ENCODE data around the gene SLC22A3. TPM values are rescaled to one million over a fixed set of nuclear protein-coding genes. Genes with fewer than 3 reads are reported as not detected.
A peak's percentile ranks its signal among the peaks of the same experiment; 100 is the strongest.

The SLC22A3 gene
- total and polyA plus RNA-seq, 7 experiments from 2014 or later = not detected

DNA sequence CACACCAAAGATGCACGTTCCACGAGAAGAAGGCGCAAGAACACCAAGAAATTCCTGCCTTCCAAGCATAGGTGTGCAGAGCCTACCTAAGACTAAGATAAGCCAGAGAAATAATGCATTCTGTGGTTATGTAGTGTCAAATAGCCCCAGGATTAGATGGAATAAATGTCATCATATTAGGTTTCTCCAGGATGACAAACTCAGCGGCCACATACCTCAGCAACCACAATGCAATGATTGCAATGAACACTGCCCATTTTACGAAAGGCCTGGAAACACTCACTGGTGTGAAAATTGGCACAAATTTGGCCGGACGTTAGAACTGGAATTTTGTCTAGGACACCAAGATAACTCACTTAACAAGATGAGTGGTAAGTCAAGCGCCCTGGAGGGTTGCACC lies 129.7 kb downstream of the SLC22A3 start:
- Histone ChIP-seq H3K27ac (ENCODE audit: low read depth, low read length) (no peak overlapping the region), H3K36me3 (ENCODE audit: control insufficient read depth in 2 of 3, insufficient read depth in 3 of 3, low read length in 3 of 3) (peaks cover 0 to 4% (median 0%) of the 10 kb centered on the region in 3 experiments), H3K9me3 (ENCODE audit: control insufficient read depth in 2 of 3, low read length in 3 of 3) (peaks cover 0 to 7% (median 0%) of the 10 kb centered on the region in 3 experiments), H3K27me3 (ENCODE audit: control insufficient read depth in 2 of 2, insufficient read depth in 2 of 2, low read length in 2 of 2) (no peaks in the 10 kb centered on the region), H3K4me1 (ENCODE audit: control insufficient read depth in 2 of 2, insufficient read depth in 2 of 2, low read length in 2 of 2) (no peaks in the 10 kb centered on the region), H3K4me3 (ENCODE audit: low read length) (no peak overlapping the region)
- peaks cover 8 to 32% (median 16%) of the 10 kb centered on the region in 11 donors for H3K9me3 Mint-ChIP-seq
- ATAC-seq (no peak), DNase-seq (no peak)
- ChIA-PET CTCF (no interaction called here), POLR2A (no interaction called here)
- peaks cover 0 to 21% (median 0%) of the 10 kb centered on the region in 5 donors for H3K27me3 Mint-ChIP-seq
- H3K4me3 Mint-ChIP-seq = no peak overlapping the region
- H3K36me3 Mint-ChIP-seq = peaks cover 27 to 50% (median 42%) of the 10 kb centered on the region in 5 donors
- no peak overlapping the region for H3K27ac Mint-ChIP-seq
- intact Hi-C loops (cut with micrococcal nuclease) = no loop called here
- H3K4me1 Mint-ChIP-seq = peaks cover 0 to 17% (median 13%) of the 10 kb centered on the region in 7 donors

GRCh38 chr6:160487116-160487515 lies 138.9 kb downstream of the SLC22A3 start:
- peaks cover 0 to 3% (median 0%) of the 10 kb centered on the region in 7 donors for H3K4me1 Mint-ChIP-seq
- Histone ChIP-seq H3K4me3 (ENCODE audit: low read length) (no peak overlapping the region), H3K9me3 (ENCODE audit: control insufficient read depth in 2 of 3, low read length in 3 of 3) (no peaks in the 10 kb centered on the region), H3K4me1 (ENCODE audit: control insufficient read depth in 2 of 2, insufficient read depth in 2 of 2, low read length in 2 of 2) (no peaks in the 10 kb centered on the region), H3K27me3 (ENCODE audit: control insufficient read depth in 2 of 2, insufficient read depth in 2 of 2, low read length in 2 of 2) (no peaks in the 10 kb centered on the region), H3K36me3 (ENCODE audit: control insufficient read depth in 2 of 3, insufficient read depth in 3 of 3, low read length in 3 of 3) (no peaks in the 10 kb centered on the region), H3K27ac (ENCODE audit: low read depth, low read length) (no peak overlapping the region)
- ChIA-PET POLR2A (no interaction called here), CTCF (interaction anchor here (1.2 kb wide), 1 partner anchor 33 kb away, joined by 3 read pairs; no protein-coding TSS in a partner anchor)
- H3K36me3 Mint-ChIP-seq = peaks cover 15 to 82% (median 53%) of the 10 kb centered on the region in 5 donors
- H3K9me3 Mint-ChIP-seq = peaks cover 0 to 7% (median 3%) of the 10 kb centered on the region in 11 donors
- intact Hi-C loops (cut with micrococcal nuclease) = no loop called here
- DNase-seq (no peak), ATAC-seq (no peak)
- no peak overlapping the region for H3K4me3 Mint-ChIP-seq
- H3K27ac Mint-ChIP-seq = no peak overlapping the region
- H3K27me3 Mint-ChIP-seq = peaks cover 0 to 16% (median 0%) of the 10 kb centered on the region in 5 donors

DNA sequence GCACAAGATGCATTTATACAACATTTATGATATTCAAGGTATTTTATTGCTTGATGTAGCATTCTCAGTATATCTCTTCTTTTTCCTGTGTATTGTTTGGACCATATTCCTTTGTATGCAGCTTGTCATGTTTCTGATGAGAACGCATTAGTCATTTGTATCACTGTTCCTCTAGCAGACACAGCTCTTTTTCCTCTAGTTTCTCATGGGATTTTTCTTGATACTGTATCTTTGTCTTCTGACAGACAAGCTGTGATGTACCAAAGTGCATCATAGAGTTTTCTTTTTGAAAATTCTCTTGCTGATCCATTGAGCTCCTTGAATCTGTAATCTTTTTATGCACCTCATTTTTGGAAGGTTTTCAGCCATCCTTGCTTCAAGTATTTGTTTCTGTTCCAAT lies 140.9 kb downstream of the SLC22A3 start:
- Mint-ChIP-seq H3K9me3 (peaks cover 0 to 2% (median 0%) of the 10 kb centered on the region in 11 donors), H3K27ac (no peak overlapping the region), H3K4me1 (peaks cover 0 to 3% (median 0%) of the 10 kb centered on the region in 7 donors), H3K4me3 (no peak overlapping the region), H3K36me3 (peaks cover 8 to 78% (median 52%) of the 10 kb centered on the region in 5 donors), H3K27me3 (peaks cover 0 to 16% (median 0%) of the 10 kb centered on the region in 5 donors)
- Histone ChIP-seq H3K27ac (ENCODE audit: low read depth, low read length) (no peak overlapping the region), H3K36me3 (ENCODE audit: control insufficient read depth in 2 of 3, insufficient read depth in 3 of 3, low read length in 3 of 3) (no peaks in the 10 kb centered on the region), H3K4me1 (ENCODE audit: control insufficient read depth in 2 of 2, insufficient read depth in 2 of 2, low read length in 2 of 2) (no peaks in the 10 kb centered on the region), H3K27me3 (ENCODE audit: control insufficient read depth in 2 of 2, insufficient read depth in 2 of 2, low read length in 2 of 2) (no peaks in the 10 kb centered on the region), H3K9me3 (ENCODE audit: control insufficient read depth in 2 of 3, low read length in 3 of 3) (no peaks in the 10 kb centered on the region), H3K4me3 (ENCODE audit: low read length) (no peak overlapping the region)
- POLR2A ChIA-PET = no interaction called here
- intact Hi-C loops (cut with micrococcal nuclease) = no loop called here
- DNase-seq = no peak
- ATAC-seq = no peak
- CTCF ChIA-PET = no interaction called here

GRCh38 chr6:160494576-160494975 lies 146.4 kb downstream of the SLC22A3 start:
- Mint-ChIP-seq H3K4me3 (no peak overlapping the region), H3K9me3 (peaks cover 0 to 5% (median 0%) of the 10 kb centered on the region in 11 donors), H3K27ac (no peak overlapping the region), H3K4me1 (peaks cover 0 to 6% (median 0%) of the 10 kb centered on the region in 7 donors), H3K27me3 (peaks cover 0 to 43% (median 0%) of the 10 kb centered on the region in 5 donors), H3K36me3 (peaks cover 13 to 57% (median 49%) of the 10 kb centered on the region in 5 donors)
- H3K4me3 ChIP-seq (ENCODE audit: low read length) = no peak overlapping the region
- H3K27me3 ChIP-seq (ENCODE audit: control insufficient read depth in 2 of 2, insufficient read depth in 2 of 2, low read length in 2 of 2) = no peaks in the 10 kb centered on the region
- H3K36me3 ChIP-seq (ENCODE audit: control insufficient read depth in 2 of 3, insufficient read depth in 3 of 3, low read length in 3 of 3) = peaks cover 0 to under 1% (median 0%) of the 10 kb centered on the region in 3 experiments
- H3K9me3 ChIP-seq (ENCODE audit: control insufficient read depth in 2 of 3, low read length in 3 of 3) = no peaks in the 10 kb centered on the region
- intact Hi-C loops (cut with micrococcal nuclease) = no loop called here
- no peak overlapping the region for H3K27ac ChIP-seq (ENCODE audit: low read depth, low read length)
- DNase-seq (no peak), ATAC-seq (no peak)
- no peaks in the 10 kb centered on the region for H3K4me1 ChIP-seq (ENCODE audit: control insufficient read depth in 2 of 2, insufficient read depth in 2 of 2, low read length in 2 of 2)
- CTCF ChIA-PET = no interaction called here
- POLR2A ChIA-PET = no interaction called here

- Mint-ChIP-seq H3K27ac (peak overlapping the region in 1 of 9 donors; percentile 61), H3K4me1 (peaks cover 0 to 6% (median 0%) of the 10 kb centered on the region in 7 donors), H3K9me3 (peaks cover 0 to 28% (median 11%) of the 10 kb centered on the region in 11 donors), H3K4me3 (no peak overlapping the region), H3K36me3 (peaks cover 25 to 51% (median 42%) of the 10 kb centered on the region in 5 donors), H3K27me3 (peaks cover 0 to 30% (median 0%) of the 10 kb centered on the region in 5 donors)
- ChIA-PET POLR2A (no interaction called here), CTCF (interaction anchor here (1.6 kb wide), 1 partner anchor 33 kb away, joined by 7 read pairs; no protein-coding TSS in a partner anchor)
- DNase-seq (no peak), ATAC-seq (no peak)
- H3K9me3 ChIP-seq (ENCODE audit: control insufficient read depth in 2 of 3, low read length in 3 of 3) = no peaks in the 10 kb centered on the region
- no peaks in the 10 kb centered on the region for H3K4me1 ChIP-seq (ENCODE audit: control insufficient read depth in 2 of 2, insufficient read depth in 2 of 2, low read length in 2 of 2)
- H3K36me3 ChIP-seq (ENCODE audit: control insufficient read depth in 2 of 3, insufficient read depth in 3 of 3, low read length in 3 of 3) = peaks cover 0 to 7% (median 3%) of the 10 kb centered on the region in 3 experiments
- H3K27me3 ChIP-seq (ENCODE audit: control insufficient read depth in 2 of 2, insufficient read depth in 2 of 2, low read length in 2 of 2) = no peaks in the 10 kb centered on the region
- H3K4me3 ChIP-seq (ENCODE audit: low read length) = no peak overlapping the region
- no peak overlapping the region for H3K27ac ChIP-seq (ENCODE audit: low read depth, low read length)
- intact Hi-C loops (cut with micrococcal nuclease) = no loop called here
Observed at GRCh38 chr6:160500639-160501038, 152.5 kb downstream of the SLC22A3 start.

Other genes with a start within 250 kb of the SLC22A3 start
- gene SLC22A1, start 226.6 kb upstream of the SLC22A3 start, total RNA-seq = 1 to 10 TPM in 3 of 5 experiments, under 1 TPM in 1, not detected in 1; 0.39 to 2.2 (median 1.3) TPM
- not detected for gene SLC22A1, start 226.6 kb upstream of the SLC22A3 start, polyA plus RNA-seq
- gene SLC22A2, start 89.6 kb upstream of the SLC22A3 start, total RNA-seq = not detected
- gene SLC22A2, start 89.6 kb upstream of the SLC22A3 start, polyA plus RNA-seq = not detected

Measured in naive thymus-derived CD4-positive, alpha-beta T cell (primary cell).